Activated T-helper 2 cell treated with anti-CD3 and anti-CD28 coated beads, Interferon-gamma antibody, Interleukin-2, Interleukin-4, amounts not matched to agents 10 μg/mL and 5 μg/mL and 100 μg/mL, durations not matched to agents 14 hours and 24 hours and 36 hours (primary cell): ENCODE data around the gene TRAF3. TPM values are rescaled to one million over a fixed set of nuclear protein-coding genes. Genes with fewer than 3 reads are reported as not detected.
"Not testable (repeated sequence)": the region's sequence is repeated elsewhere in the genome, so short reads cannot be mapped to it uniquely, and the experiment has no call there.

Experiments
- DNase-seq: peaks from one replicate; pipeline ENCODE4 v3.0.0; 2021; ENCODE audit warnings: low spot score
- H3K27ac Mint-ChIP-seq: one replicate; pipeline ENCODE4 v1.8.0; 2021; ENCODE audit warnings: mixed read lengths
- H3K27me3 Mint-ChIP-seq: one replicate; pipeline ENCODE4 v1.8.0; 2021; ENCODE audit warnings: low read depth, mixed read lengths
- H3K36me3 Mint-ChIP-seq: one replicate; pipeline ENCODE4 v1.8.0; 2021; ENCODE audit warnings: low read depth, mixed read lengths
- H3K4me1 Mint-ChIP-seq: one replicate; pipeline ENCODE4 v1.8.0; 2021; ENCODE audit warnings: low read depth, mixed read lengths
- H3K4me3 Mint-ChIP-seq: one replicate; pipeline ENCODE4 v1.8.0; 2021; ENCODE audit warnings: low read depth, mild to moderate bottlenecking, moderate library complexity, mixed read lengths
- H3K9me3 Mint-ChIP-seq: one replicate; pipeline ENCODE4 v1.8.0; 2021; ENCODE audit warnings: mixed read lengths
- intact Hi-C: fragments of 100-400 bp; cut with micrococcal nuclease; formaldehyde crosslinking; loops from one replicate; pipeline ENCODE4 v1.15.1; 2023
- total RNA-seq: library from RNA; stranded (reverse); gene quantifications from 2 replicates; pipeline ENCODE4 v1.2.3, GENCODE V29; 2022

Gene TRAF3
- total RNA-seq, 1 donor from 2014 or later: 67.8 TPM

- DNase-seq, H3K4me1 Mint-ChIP-seq, intact Hi-C loops, H3K27ac Mint-ChIP-seq, H3K27me3 Mint-ChIP-seq, H3K9me3 Mint-ChIP-seq, H3K4me3 Mint-ChIP-seq: not testable (repeated sequence)
- H3K36me3 Mint-ChIP-seq: peaks cover 37% of the 10 kb centered on the region
Measured at GRCh38 chr14:102877511-102877910, 100.3 kb downstream of the TRAF3 start.

- Mint-ChIP-seq H3K9me3 (no peaks in the 10 kb centered on the region), H3K27me3 (no peaks in the 10 kb centered on the region), H3K36me3 (peaks cover 36% of the 10 kb centered on the region), H3K27ac (no peak overlapping the region), H3K4me1 (peaks cover 14% of the 10 kb centered on the region), H3K4me3 (no peak overlapping the region)
- intact Hi-C loops: no loop called here
- no peak for DNase-seq
Measured at GRCh38 chr14:102878174-102878969, 101.1 kb downstream of the TRAF3 start.

GRCh38 chr14:102878970-102879460 is 101.8 kb downstream of the TRAF3 start:
- intact Hi-C loops: no loop called here
- H3K27ac Mint-ChIP-seq: no peak overlapping the region

DNA sequence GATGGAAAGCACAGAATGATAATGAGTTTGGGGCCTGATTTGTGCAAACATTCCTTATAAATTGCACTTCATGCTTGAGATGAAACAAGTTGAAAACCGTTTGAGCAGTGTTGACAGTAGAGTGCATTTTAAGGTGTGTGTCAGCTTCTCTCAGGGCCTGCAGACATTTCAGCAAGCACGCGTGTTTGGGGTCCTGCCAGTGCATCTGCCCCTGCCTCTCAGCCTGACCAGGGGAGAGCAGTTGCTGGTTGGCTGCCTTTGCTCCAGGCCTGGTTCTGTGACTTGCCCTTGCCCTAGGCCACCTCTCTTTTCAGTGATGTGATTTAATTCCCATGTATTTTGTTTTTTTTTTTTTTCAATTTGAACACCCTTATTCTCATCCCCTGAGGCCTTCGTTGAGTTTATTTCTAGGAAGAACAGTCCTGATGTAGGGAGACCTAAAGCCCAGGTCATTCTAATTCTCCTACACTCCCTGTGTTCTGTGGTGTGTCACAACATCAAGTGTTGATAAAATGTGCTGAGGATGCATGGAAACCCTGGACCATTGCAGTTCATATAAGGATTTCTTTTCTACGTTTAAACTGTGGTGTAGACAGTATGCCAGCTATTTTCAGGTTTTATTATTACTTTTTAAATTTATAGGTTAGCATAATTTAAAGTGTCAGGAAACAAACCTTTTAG is 105.1 kb downstream of the TRAF3 start:
- peaks cover 62% of the 10 kb centered on the region for H3K36me3 Mint-ChIP-seq
- no peaks in the 10 kb centered on the region for H3K27me3 Mint-ChIP-seq

More at GRCh38 chr14:102878970-102879460, 101.8 kb downstream of the TRAF3 start:
- H3K36me3 Mint-ChIP-seq: peaks cover 37% of the 10 kb centered on the region
- no peak for DNase-seq
- no peaks in the 10 kb centered on the region for H3K27me3 Mint-ChIP-seq
- H3K4me1 Mint-ChIP-seq: peaks cover 16% of the 10 kb centered on the region
- no peaks in the 10 kb centered on the region for H3K9me3 Mint-ChIP-seq
- H3K4me3 Mint-ChIP-seq: no peak overlapping the region

DNA sequence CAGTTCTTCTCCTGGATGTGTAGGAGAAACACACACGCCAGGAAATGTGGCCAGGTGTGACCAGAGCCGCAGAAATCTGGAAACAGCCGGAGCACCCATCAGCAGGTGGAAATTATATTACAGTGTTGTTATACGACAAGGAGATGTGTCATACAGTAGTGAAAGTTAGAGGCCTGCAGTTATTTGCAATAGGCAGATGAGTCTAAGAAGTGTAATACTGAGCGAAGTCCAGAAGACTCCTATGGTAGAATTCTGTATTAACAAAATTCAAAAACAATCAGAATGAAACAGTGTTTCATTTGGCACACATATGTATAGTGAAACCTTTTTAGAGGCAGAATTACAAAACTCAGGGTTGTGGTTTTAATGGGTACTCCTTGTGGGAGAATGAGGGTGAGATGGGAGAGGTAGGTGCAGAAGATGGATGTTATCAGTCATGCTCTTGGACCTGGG is 105.9 kb downstream of the TRAF3 start:
- H3K4me1 Mint-ChIP-seq: peaks cover 16% of the 10 kb centered on the region
- no peak for DNase-seq

More for the DNA sequence above, 105.1 kb downstream of the TRAF3 start:
- no peak overlapping the region for H3K4me3 Mint-ChIP-seq
- peak overlapping the region; percentile 20 for H3K27ac Mint-ChIP-seq
- H3K4me1 Mint-ChIP-seq: peaks cover 16% of the 10 kb centered on the region
- intact Hi-C loops: loop anchor here (10.0 kb wide), 1 partner anchor 108 kb away; the partner anchor contains the start of gene TRAF3
- DNase-seq: no peak
- no peaks in the 10 kb centered on the region for H3K9me3 Mint-ChIP-seq

GRCh38 chr14:102883554-102883953 is 106.3 kb downstream of the TRAF3 start:
- Mint-ChIP-seq H3K4me1 (peaks cover 16% of the 10 kb centered on the region), H3K4me3 (no peak overlapping the region), H3K27ac (peak overlapping the region; percentile 69), H3K27me3 (no peaks in the 10 kb centered on the region), H3K9me3 (no peaks in the 10 kb centered on the region), H3K36me3 (peaks cover 73% of the 10 kb centered on the region)
- DNase-seq: no peak
- intact Hi-C loops: loop anchor here (1.0 to 10.0 kb wide), 2 partner anchors 61 to 109 kb away; partner anchors contain the start of gene TRAF3

More for the DNA sequence above, 105.9 kb downstream of the TRAF3 start:
- Mint-ChIP-seq H3K9me3 (no peaks in the 10 kb centered on the region), H3K27ac (peak overlapping the region; percentile 69), H3K27me3 (no peaks in the 10 kb centered on the region), H3K36me3 (peaks cover 68% of the 10 kb centered on the region), H3K4me3 (no peak overlapping the region)
- intact Hi-C loops: loop anchor here (1.0 to 10.0 kb wide), 2 partner anchors 61 to 108 kb away; partner anchors contain the start of gene TRAF3

GRCh38 chr14:102885737-102886447 is 108.6 kb downstream of the TRAF3 start:
- Mint-ChIP-seq H3K4me1 (peaks cover 16% of the 10 kb centered on the region), H3K9me3 (no peaks in the 10 kb centered on the region), H3K36me3 (peaks cover 79% of the 10 kb centered on the region)

DNA sequence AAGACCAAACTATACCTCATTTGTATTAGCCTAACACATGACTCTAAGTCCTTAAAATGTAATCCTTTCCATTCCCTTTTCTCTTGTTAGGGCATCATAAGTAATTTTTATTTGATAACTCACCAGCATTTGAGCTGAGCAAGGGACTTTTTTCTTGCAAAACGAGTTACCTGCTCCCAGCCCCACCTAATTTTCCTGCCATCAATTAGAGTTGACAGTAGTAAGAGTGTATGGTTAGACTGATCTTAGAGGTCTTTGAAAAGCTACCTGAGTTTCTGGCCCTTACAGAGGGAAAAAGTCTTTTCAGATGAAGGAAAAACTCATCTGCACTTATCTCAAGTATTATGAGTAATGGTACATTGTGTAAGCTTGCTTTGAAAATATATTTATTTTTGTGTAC is 111.5 kb downstream of the TRAF3 start:
- Mint-ChIP-seq H3K27ac (no peak overlapping the region), H3K27me3 (no peaks in the 10 kb centered on the region), H3K36me3 (peaks cover 79% of the 10 kb centered on the region), H3K9me3 (no peaks in the 10 kb centered on the region), H3K4me1 (peaks cover 8% of the 10 kb centered on the region), H3K4me3 (no peak overlapping the region)
- intact Hi-C loops: loop anchor here (10.0 kb wide), 1 partner anchor 114 kb away; the partner anchor contains the start of gene TRAF3
- no peak for DNase-seq

More at GRCh38 chr14:102885737-102886447, 108.6 kb downstream of the TRAF3 start:
- Mint-ChIP-seq H3K4me3 (no peak overlapping the region), H3K27ac (no peak overlapping the region), H3K27me3 (no peaks in the 10 kb centered on the region)
- intact Hi-C loops: loop anchor here (10.0 kb wide), 1 partner anchor 111 kb away; the partner anchor contains the start of gene TRAF3
- DNase-seq: no peak

DNA sequence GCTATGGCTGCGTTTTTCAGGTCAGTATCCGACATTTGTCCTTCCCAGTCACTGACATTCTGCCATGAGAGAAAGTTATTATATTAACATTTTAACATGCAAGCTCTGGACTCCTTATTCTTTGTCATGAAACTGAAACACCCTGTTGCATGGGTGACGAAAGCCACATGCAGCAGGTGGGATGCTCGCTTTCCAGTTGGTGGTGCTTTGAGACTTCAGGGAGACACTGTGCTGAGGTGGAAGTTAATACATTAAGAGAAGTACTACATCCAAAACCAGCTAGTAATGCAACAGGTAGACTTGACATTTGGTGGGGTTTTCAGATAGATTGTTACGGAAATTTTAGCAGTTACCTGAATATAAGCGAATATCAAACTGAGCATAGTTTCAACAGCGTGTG is 112.4 kb downstream of the TRAF3 start:
- Mint-ChIP-seq H3K4me3 (no peak overlapping the region), H3K4me1 (peaks cover 8% of the 10 kb centered on the region), H3K9me3 (no peaks in the 10 kb centered on the region), H3K27ac (no peak overlapping the region), H3K36me3 (peaks cover 78% of the 10 kb centered on the region), H3K27me3 (no peaks in the 10 kb centered on the region)
- no peak for DNase-seq
- intact Hi-C loops: loop anchor here (10.0 kb wide), 1 partner anchor 115 kb away; the partner anchor contains the start of gene TRAF3

GRCh38 chr14:102891111-102891510 is 113.9 kb downstream of the TRAF3 start:
- Mint-ChIP-seq H3K27me3 (no peaks in the 10 kb centered on the region), H3K4me1 (peaks cover 8% of the 10 kb centered on the region), H3K4me3 (no peak overlapping the region), H3K27ac (no peak overlapping the region), H3K36me3 (peaks cover 80% of the 10 kb centered on the region), H3K9me3 (no peaks in the 10 kb centered on the region)
- intact Hi-C loops: no loop called here
- no peak for DNase-seq

GRCh38 chr14:102891556-102891955 is 114.3 kb downstream of the TRAF3 start:
- DNase-seq: no peak
- Mint-ChIP-seq H3K36me3 (peaks cover 80% of the 10 kb centered on the region), H3K4me1 (peaks cover 8% of the 10 kb centered on the region), H3K9me3 (no peaks in the 10 kb centered on the region), H3K27me3 (no peaks in the 10 kb centered on the region), H3K4me3 (no peak overlapping the region), H3K27ac (no peak overlapping the region)
- intact Hi-C loops: no loop called here

GRCh38 chr14:102892651-102893050 is 115.4 kb downstream of the TRAF3 start:
- no peaks in the 10 kb centered on the region for H3K9me3 Mint-ChIP-seq
- H3K4me3 Mint-ChIP-seq: no peak overlapping the region
- DNase-seq: no peak
- intact Hi-C loops: no loop called here
- peaks cover 9% of the 10 kb centered on the region for H3K4me1 Mint-ChIP-seq
- H3K27me3 Mint-ChIP-seq: no peaks in the 10 kb centered on the region
- peaks cover 75% of the 10 kb centered on the region for H3K36me3 Mint-ChIP-seq
- H3K27ac Mint-ChIP-seq: no peak overlapping the region
